ENCODE results near the gene BCL6B.

BCL6B gene

DNA sequence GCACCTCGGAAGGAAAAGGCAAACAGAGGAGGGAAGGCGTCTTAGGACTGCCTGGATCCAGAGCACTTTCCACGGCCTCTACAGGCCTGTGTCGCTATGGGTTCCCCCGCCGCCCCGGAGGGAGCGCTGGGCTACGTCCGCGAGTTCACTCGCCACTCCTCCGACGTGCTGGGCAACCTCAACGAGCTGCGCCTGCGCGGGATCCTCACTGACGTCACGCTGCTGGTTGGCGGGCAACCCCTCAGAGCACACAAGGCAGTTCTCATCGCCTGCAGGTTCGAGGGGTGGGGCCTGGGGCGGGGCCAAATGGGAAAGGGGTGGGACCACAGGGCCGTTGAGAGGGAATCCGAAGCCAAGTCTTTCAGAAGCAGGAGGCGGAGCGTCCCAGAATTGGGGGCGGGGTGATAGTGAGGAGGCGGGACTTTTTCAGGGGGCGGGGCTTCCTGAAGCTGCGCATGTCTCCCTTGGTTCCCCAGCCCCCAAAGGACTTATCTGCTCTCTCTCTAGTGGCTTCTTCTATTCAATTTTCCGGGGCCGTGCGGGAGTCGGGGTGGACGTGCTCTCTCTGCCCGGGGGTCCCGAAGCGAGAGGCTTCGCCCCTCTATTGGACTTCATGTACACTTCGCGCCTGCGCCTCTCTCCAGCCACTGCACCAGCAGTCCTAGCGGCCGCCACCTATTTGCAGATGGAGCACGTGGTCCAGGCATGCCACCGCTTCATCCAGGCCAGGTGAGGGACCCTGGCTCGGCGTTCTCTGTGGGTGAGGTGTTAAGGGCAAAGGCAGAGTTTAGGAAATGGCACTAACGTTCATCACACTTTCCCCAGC is 939 bp downstream of the BCL6B start:
- TF ChIP-seq CTCF (IDR thresholded peaks at IDR 0.05; ENCODE audit: low read length) (no peak), EZH2 (IDR thresholded peaks at IDR 0.05; ENCODE audit: borderline replicate concordance, low read length) (no peak)
- Histone ChIP-seq H3K27me3 (ENCODE audit: insufficient read depth, low read length) (no peaks in the 10 kb centered on the region), H3K4me1 (ENCODE audit: insufficient read depth, low read length, severe bottlenecking) (peaks cover 14% of the 10 kb centered on the region), H3K4me2 (ENCODE audit: low read length) (no peak overlapping the region), H3F3A (ENCODE audit: insufficient read depth, low read length) (no peaks in the 10 kb centered on the region), H4K20me1 (ENCODE audit: insufficient read depth, low read length) (no peaks in the 10 kb centered on the region), H3K79me2 (ENCODE audit: insufficient read depth, low read length) (no peaks in the 10 kb centered on the region), H3K9ac (ENCODE audit: low read length) (no peak overlapping the region), H2AFZ (ENCODE audit: low read length) (no peak overlapping the region), H3K4me3 (ENCODE audit: low read depth, low read length, poor library complexity, severe bottlenecking) (no peak overlapping the region), H3K9me2 (ENCODE audit: low read depth, low read length) (no peaks in the 10 kb centered on the region), H3K36me3 (ENCODE audit: insufficient read depth, low read length) (no peaks in the 10 kb centered on the region), H3K27ac (ENCODE audit: low read depth, low read length, poor library complexity, severe bottlenecking) (no peak overlapping the region), H3K9me3 (ENCODE audit: low read length) (no peaks in the 10 kb centered on the region)

DNA sequence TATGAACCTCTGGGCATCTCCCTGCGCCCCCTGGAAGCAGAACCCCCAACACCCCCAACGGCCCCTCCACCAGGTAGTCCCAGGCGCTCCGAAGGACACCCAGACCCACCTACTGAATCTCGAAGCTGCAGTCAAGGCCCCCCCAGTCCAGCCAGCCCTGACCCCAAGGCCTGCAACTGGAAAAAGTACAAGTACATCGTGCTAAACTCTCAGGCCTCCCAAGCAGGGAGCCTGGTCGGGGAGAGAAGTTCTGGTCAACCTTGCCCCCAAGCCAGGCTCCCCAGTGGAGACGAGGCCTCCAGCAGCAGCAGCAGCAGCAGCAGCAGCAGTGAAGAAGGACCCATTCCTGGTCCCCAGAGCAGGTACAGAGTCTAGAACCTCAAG is 1.5 kb downstream of the BCL6B start:
- H3K9me2 ChIP-seq (ENCODE audit: low read depth, low read length) = no peaks in the 10 kb centered on the region
- no peaks in the 10 kb centered on the region for H3K36me3 ChIP-seq (ENCODE audit: insufficient read depth, low read length)
- H3F3A ChIP-seq (ENCODE audit: insufficient read depth, low read length) = no peaks in the 10 kb centered on the region
- H3K4me2 ChIP-seq (ENCODE audit: low read length) = no peak overlapping the region
- peaks cover 14% of the 10 kb centered on the region for H3K4me1 ChIP-seq (ENCODE audit: insufficient read depth, low read length, severe bottlenecking)
- no peaks in the 10 kb centered on the region for H4K20me1 ChIP-seq (ENCODE audit: insufficient read depth, low read length)
- no peak overlapping the region for H3K27ac ChIP-seq (ENCODE audit: low read depth, low read length, poor library complexity, severe bottlenecking)
- H3K9ac ChIP-seq (ENCODE audit: low read length) = no peak overlapping the region
- no peak for TF ChIP-seq EZH2 (IDR thresholded peaks at IDR 0.05; ENCODE audit: borderline replicate concordance, low read length)
- TF ChIP-seq CTCF (IDR thresholded peaks at IDR 0.05; ENCODE audit: low read length) = no peak
- H3K27me3 ChIP-seq (ENCODE audit: insufficient read depth, low read length) = no peaks in the 10 kb centered on the region
- H3K79me2 ChIP-seq (ENCODE audit: insufficient read depth, low read length) = no peaks in the 10 kb centered on the region
- no peak overlapping the region for H3K4me3 ChIP-seq (ENCODE audit: low read depth, low read length, poor library complexity, severe bottlenecking)
- H3K9me3 ChIP-seq (ENCODE audit: low read length) = no peaks in the 10 kb centered on the region
- no peak overlapping the region for H2AFZ ChIP-seq (ENCODE audit: low read length)

DNA sequence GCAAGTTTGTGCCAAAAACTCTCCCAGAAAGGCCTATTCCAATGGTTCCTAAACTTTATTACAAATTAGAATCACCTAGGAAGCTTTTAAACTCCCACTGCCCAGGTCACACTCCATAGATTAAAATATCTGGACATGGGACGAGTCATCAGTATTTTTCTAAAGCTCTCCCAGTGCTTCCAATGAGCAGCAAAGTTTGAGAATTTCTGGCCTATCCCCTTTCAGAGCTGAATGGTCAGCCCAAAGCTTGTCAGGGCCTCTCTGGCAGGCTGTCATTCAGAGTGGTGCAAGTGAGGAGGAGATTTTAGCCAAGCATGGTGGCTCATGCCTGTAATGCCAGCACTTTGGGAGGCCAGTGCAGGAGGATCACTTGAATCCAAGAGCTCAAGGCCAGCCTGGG is 2.4 kb downstream of the BCL6B start:
- peaks cover 14% of the 10 kb centered on the region for H3K4me1 ChIP-seq (ENCODE audit: insufficient read depth, low read length, severe bottlenecking)
- TF ChIP-seq EZH2 (IDR thresholded peaks at IDR 0.05; ENCODE audit: borderline replicate concordance, low read length) = no peak
- TF ChIP-seq CTCF (IDR thresholded peaks at IDR 0.05; ENCODE audit: low read length) = no peak
- no peaks in the 10 kb centered on the region for H3K9me2 ChIP-seq (ENCODE audit: low read depth, low read length)
- H2AFZ ChIP-seq (ENCODE audit: low read length) = no peak overlapping the region
- H3K9ac ChIP-seq (ENCODE audit: low read length) = no peak overlapping the region
- H3K79me2 ChIP-seq (ENCODE audit: insufficient read depth, low read length) = no peaks in the 10 kb centered on the region
- no peak overlapping the region for H3K27ac ChIP-seq (ENCODE audit: low read depth, low read length, poor library complexity, severe bottlenecking)
- no peaks in the 10 kb centered on the region for H3K9me3 ChIP-seq (ENCODE audit: low read length)
- H3K4me3 ChIP-seq (ENCODE audit: low read depth, low read length, poor library complexity, severe bottlenecking) = no peak overlapping the region
- H4K20me1 ChIP-seq (ENCODE audit: insufficient read depth, low read length) = no peaks in the 10 kb centered on the region
- H3K36me3 ChIP-seq (ENCODE audit: insufficient read depth, low read length) = no peaks in the 10 kb centered on the region
- H3F3A ChIP-seq (ENCODE audit: insufficient read depth, low read length) = no peaks in the 10 kb centered on the region
- no peak overlapping the region for H3K4me2 ChIP-seq (ENCODE audit: low read length)
- no peaks in the 10 kb centered on the region for H3K27me3 ChIP-seq (ENCODE audit: insufficient read depth, low read length)

Measured in OCI-LY1 (cell line).